Loucy (cell line): ENCODE data around the gene HEXIM2.

Experiments
- H2AFZ ChIP-seq: fragments of 200-600 bp; sonication (generic); 2 replicates; pipeline ENCODE4 v1.6.0; 2016; ENCODE audit warnings: antibody characterized with exemption, mild to moderate bottlenecking, low read length, moderate library complexity
- H3F3A ChIP-seq: fragments of 200-600 bp; 2 replicates; pipeline ENCODE4 v1.6.0; 2016; ENCODE audit warnings: antibody characterized with exemption, low read depth, mild to moderate bottlenecking
- H3K27me3 ChIP-seq: fragments of 200-600 bp; sonication (generic); 2 replicates; pipeline ENCODE4 v1.6.1; 2014; ENCODE audit warnings: low read length, mild to moderate bottlenecking; ENCODE audit not compliant: insufficient read depth, poor library complexity, severe bottlenecking
- H3K36me3 ChIP-seq: fragments of 200-600 bp; sonication (generic); 2 replicates; pipeline ENCODE4 v1.6.1; 2016; ENCODE audit warnings: low read length; ENCODE audit not compliant: insufficient read depth
- H3K4me1 ChIP-seq: fragments of 200-600 bp; sonication (generic); 2 replicates; pipeline ENCODE4 v1.5.1; 2014; ENCODE audit warnings: low read length, mild to moderate bottlenecking; ENCODE audit not compliant: insufficient read depth, poor library complexity, severe bottlenecking
- H3K4me2 ChIP-seq: fragments of 200-600 bp; sonication (generic); 2 replicates; pipeline ENCODE4 v1.6.0; 2014; ENCODE audit warnings: antibody characterized with exemption, low read length, low read depth, mild to moderate bottlenecking; ENCODE audit not compliant: poor library complexity, severe bottlenecking
- H3K4me3 ChIP-seq: fragments of 200-600 bp; sonication (generic); 2 replicates; pipeline ENCODE4 v1.5.1; 2014; ENCODE audit warnings: low read length, mild to moderate bottlenecking, mixed read lengths; ENCODE audit not compliant: poor library complexity, severe bottlenecking
- H3K79me2 ChIP-seq: fragments of 200-600 bp; sonication (generic); 2 replicates; pipeline ENCODE4 v1.6.1; 2014; ENCODE audit warnings: low read length; ENCODE audit not compliant: insufficient read depth
- H3K9ac ChIP-seq: fragments of 200-600 bp; sonication (generic); 2 replicates; pipeline ENCODE4 v1.6.0; 2014; ENCODE audit warnings: mild to moderate bottlenecking, low read depth, low read length, moderate library complexity; ENCODE audit not compliant: poor library complexity, severe bottlenecking
- H3K9me2 ChIP-seq: fragments of 200-600 bp; sonication (generic); replicated peaks from 2 replicates; pipeline ENCODE4 v1.6.1; 2016; ENCODE audit warnings: low read depth, low read length, mixed read lengths
- H3K9me3 ChIP-seq: fragments of 200-600 bp; sonication (generic); 2 replicates; pipeline ENCODE4 v1.6.1; 2014; ENCODE audit warnings: mild to moderate bottlenecking, antibody characterized with exemption, low read length, low read depth; ENCODE audit not compliant: insufficient read depth
- H4K20me1 ChIP-seq: fragments of 200-600 bp; sonication (generic); 2 replicates; pipeline ENCODE4 v1.6.0; 2014; ENCODE audit warnings: antibody characterized with exemption, low read length, mild to moderate bottlenecking; ENCODE audit not compliant: insufficient read depth, poor library complexity, severe bottlenecking
- EZH2phosphoT487 ChIP-seq: fragments of 200-600 bp; IDR thresholded peaks from 2 replicates; pipeline ENCODE4 v1.6.1; 2018; ENCODE audit warnings: antibody characterized with exemption, mild to moderate bottlenecking, moderate library complexity, borderline replicate concordance
- TF ChIP-seq, protein P1 (sequence below): fragments of 200-600 bp; sonication (generic); conservative IDR thresholded peaks from 2 replicates; pipeline ENCODE4 v1.5.1; 2014; ENCODE audit warnings: mild to moderate bottlenecking, antibody characterized with exemption, low read length

Gene HEXIM2

DNA sequence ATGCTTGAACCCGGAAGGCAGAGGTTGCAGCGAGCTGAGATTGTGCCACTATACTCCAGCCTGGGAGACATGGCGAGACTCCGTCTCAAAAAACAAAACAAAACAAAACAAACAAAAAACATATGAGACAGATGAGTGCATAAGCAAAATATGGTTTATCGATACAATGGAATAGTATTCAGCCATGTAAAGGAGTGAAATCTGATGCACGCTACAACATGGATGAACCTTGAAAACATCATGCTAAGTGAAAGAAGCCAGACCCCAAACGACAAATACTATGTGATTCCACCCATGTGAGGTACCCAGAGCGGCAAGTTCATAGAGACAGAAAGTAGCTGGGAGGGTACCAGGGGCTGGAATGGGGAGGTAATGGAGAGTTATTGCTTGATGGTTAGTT, 36.2 kb upstream of the HEXIM2 start:
- peaks cover 18% of the 10 kb centered on the region for H3K4me1 ChIP-seq
- H3K9ac ChIP-seq: no peak overlapping the region
- H3K4me2 ChIP-seq: no peak overlapping the region
- H3K9me2 ChIP-seq: no peaks in the 10 kb centered on the region
- no peak overlapping the region for H2AFZ ChIP-seq
- TF ChIP-seq EZH2phosphoT487: no peak
- TF ChIP-seq, protein P1, sequence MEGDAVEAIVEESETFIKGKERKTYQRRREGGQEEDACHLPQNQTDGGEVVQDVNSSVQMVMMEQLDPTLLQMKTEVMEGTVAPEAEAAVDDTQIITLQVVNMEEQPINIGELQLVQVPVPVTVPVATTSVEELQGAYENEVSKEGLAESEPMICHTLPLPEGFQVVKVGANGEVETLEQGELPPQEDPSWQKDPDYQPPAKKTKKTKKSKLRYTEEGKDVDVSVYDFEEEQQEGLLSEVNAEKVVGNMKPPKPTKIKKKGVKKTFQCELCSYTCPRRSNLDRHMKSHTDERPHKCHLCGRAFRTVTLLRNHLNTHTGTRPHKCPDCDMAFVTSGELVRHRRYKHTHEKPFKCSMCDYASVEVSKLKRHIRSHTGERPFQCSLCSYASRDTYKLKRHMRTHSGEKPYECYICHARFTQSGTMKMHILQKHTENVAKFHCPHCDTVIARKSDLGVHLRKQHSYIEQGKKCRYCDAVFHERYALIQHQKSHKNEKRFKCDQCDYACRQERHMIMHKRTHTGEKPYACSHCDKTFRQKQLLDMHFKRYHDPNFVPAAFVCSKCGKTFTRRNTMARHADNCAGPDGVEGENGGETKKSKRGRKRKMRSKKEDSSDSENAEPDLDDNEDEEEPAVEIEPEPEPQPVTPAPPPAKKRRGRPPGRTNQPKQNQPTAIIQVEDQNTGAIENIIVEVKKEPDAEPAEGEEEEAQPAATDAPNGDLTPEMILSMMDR: no peak
- H3K36me3 ChIP-seq: no peaks in the 10 kb centered on the region
- no peak overlapping the region for H3K4me3 ChIP-seq
- H3K27me3 ChIP-seq: no peaks in the 10 kb centered on the region
- no peaks in the 10 kb centered on the region for H3K9me3 ChIP-seq
- no peaks in the 10 kb centered on the region for H3F3A ChIP-seq
- H3K79me2 ChIP-seq: no peaks in the 10 kb centered on the region
- H4K20me1 ChIP-seq: no peaks in the 10 kb centered on the region

DNA sequence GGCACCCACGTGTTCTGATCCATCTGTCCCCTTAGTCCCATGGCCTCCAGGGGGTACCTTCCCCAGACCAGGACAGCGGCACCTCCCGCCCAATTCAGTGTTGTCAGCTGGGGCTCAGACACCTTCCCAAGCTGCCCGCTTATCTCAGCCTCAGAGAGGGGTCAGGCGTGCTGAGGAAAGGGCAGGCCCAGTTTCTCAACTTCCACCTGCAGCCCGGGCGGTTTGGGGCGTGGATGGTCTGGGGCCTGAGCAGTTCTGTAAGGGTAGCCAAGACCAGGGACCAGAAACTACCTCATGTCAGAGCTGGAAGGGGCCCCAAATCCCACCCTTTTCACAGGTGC, 34.5 kb upstream of the HEXIM2 start:
- H4K20me1 ChIP-seq: no peaks in the 10 kb centered on the region
- TF ChIP-seq, protein P1: no peak
- no peak for TF ChIP-seq EZH2phosphoT487
- no peaks in the 10 kb centered on the region for H3K9me3 ChIP-seq
- H2AFZ ChIP-seq: no peak overlapping the region
- H3K4me3 ChIP-seq: no peak overlapping the region
- no peaks in the 10 kb centered on the region for H3F3A ChIP-seq
- H3K9ac ChIP-seq: no peak overlapping the region
- no peak overlapping the region for H3K4me2 ChIP-seq
- H3K27me3 ChIP-seq: no peaks in the 10 kb centered on the region
- no peaks in the 10 kb centered on the region for H3K36me3 ChIP-seq
- no peaks in the 10 kb centered on the region for H3K9me2 ChIP-seq
- H3K79me2 ChIP-seq: no peaks in the 10 kb centered on the region
- H3K4me1 ChIP-seq: peaks cover 18% of the 10 kb centered on the region

GRCh38 chr17:45127548-45128300, 34.0 kb upstream of the HEXIM2 start:
- no peak overlapping the region for H2AFZ ChIP-seq
- TF ChIP-seq EZH2phosphoT487: no peak
- TF ChIP-seq, protein P1: no peak
- no peaks in the 10 kb centered on the region for H3F3A ChIP-seq

More at GRCh38 chr17:45127548-45128300, 34.0 kb upstream of the HEXIM2 start:
- no peak overlapping the region for H3K4me2 ChIP-seq
- no peaks in the 10 kb centered on the region for H3K9me3 ChIP-seq
- H3K9me2 ChIP-seq: no peaks in the 10 kb centered on the region
- no peak overlapping the region for H3K4me3 ChIP-seq
- H3K36me3 ChIP-seq: no peaks in the 10 kb centered on the region
- H3K9ac ChIP-seq: no peak overlapping the region
- H3K4me1 ChIP-seq: peaks cover 21% of the 10 kb centered on the region
- no peaks in the 10 kb centered on the region for H3K79me2 ChIP-seq
- no peaks in the 10 kb centered on the region for H3K27me3 ChIP-seq
- no peaks in the 10 kb centered on the region for H4K20me1 ChIP-seq
